ENCODE results near the gene IL12RB1. TPM values are rescaled to one million over a fixed set of nuclear protein-coding genes. Genes with fewer than 3 reads are reported as not detected.
A peak's percentile ranks its signal among the peaks of the same experiment; 100 is the strongest.

The IL12RB1 gene
- total and polyA plus RNA-seq, 8 donors = 0.33 to 5.4 (median 0.55) TPM

DNA sequence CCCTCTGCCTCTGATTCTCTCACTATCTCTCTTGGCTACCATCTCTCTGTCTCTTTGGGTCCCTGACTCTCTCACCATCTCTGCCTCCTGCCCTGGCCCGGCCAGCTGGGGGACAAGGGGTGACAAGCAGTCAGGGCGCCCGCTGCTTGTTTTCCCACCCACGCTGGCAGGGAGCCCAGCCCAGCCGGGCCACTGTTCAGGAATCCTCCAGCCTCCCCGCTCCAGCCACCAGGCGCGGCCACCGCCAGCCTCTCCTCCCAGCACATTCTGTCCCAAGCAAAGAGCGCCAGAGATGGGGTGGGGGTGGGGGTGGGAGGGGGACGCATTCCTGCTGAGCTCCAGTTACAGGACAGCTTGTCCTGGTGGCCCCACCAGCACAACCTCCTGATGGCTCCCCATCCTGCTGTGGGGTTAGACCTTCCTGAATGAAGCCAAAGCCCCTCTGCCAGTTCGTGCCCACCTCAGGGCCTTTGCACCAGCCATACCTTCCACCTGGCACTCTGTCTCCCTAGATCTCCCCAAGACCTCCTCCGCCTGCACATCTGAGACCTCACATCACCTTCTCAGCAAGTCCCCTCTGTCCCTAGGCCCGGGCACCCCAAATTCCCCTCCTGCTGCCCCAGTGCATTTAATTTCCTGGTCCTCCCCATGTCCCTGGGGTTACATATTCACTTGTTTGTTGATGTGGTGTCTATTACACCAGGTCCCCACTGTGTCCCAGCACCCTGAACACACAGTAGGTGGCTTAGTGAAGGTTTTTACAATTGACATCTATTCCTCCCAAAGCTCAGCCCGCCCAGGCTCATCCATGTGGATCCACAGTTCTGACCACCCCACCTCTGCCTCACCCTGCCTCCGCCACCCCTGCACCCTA lies 66.3 kb downstream of the IL12RB1 start:
- no peak overlapping the region for H3K4me3 ChIP-seq
- H3K27ac ChIP-seq = peak overlapping the region; percentile 84 to 88
- no peaks in the 10 kb centered on the region for H3K27me3 ChIP-seq
- DNase-seq = peak in 3 of 4 donors; percentile 72 to 90 (median 75)
- H3K9me3 ChIP-seq = no peaks in the 10 kb centered on the region
- intact Hi-C loops (cut with DNase I) = no loop called here
- H3K4me1 ChIP-seq = peaks cover 28 to 95% of the 10 kb centered on the region in 2 donors
- TF ChIP-seq, protein P1, sequence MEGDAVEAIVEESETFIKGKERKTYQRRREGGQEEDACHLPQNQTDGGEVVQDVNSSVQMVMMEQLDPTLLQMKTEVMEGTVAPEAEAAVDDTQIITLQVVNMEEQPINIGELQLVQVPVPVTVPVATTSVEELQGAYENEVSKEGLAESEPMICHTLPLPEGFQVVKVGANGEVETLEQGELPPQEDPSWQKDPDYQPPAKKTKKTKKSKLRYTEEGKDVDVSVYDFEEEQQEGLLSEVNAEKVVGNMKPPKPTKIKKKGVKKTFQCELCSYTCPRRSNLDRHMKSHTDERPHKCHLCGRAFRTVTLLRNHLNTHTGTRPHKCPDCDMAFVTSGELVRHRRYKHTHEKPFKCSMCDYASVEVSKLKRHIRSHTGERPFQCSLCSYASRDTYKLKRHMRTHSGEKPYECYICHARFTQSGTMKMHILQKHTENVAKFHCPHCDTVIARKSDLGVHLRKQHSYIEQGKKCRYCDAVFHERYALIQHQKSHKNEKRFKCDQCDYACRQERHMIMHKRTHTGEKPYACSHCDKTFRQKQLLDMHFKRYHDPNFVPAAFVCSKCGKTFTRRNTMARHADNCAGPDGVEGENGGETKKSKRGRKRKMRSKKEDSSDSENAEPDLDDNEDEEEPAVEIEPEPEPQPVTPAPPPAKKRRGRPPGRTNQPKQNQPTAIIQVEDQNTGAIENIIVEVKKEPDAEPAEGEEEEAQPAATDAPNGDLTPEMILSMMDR (IDR thresholded peaks at IDR 0.05) = peak in 1 of 2 donors; percentile 10
- peak; percentile 23 for ATAC-seq
- H3K36me3 ChIP-seq = peaks cover 0 to 4% of the 10 kb centered on the region in 2 donors

DNA sequence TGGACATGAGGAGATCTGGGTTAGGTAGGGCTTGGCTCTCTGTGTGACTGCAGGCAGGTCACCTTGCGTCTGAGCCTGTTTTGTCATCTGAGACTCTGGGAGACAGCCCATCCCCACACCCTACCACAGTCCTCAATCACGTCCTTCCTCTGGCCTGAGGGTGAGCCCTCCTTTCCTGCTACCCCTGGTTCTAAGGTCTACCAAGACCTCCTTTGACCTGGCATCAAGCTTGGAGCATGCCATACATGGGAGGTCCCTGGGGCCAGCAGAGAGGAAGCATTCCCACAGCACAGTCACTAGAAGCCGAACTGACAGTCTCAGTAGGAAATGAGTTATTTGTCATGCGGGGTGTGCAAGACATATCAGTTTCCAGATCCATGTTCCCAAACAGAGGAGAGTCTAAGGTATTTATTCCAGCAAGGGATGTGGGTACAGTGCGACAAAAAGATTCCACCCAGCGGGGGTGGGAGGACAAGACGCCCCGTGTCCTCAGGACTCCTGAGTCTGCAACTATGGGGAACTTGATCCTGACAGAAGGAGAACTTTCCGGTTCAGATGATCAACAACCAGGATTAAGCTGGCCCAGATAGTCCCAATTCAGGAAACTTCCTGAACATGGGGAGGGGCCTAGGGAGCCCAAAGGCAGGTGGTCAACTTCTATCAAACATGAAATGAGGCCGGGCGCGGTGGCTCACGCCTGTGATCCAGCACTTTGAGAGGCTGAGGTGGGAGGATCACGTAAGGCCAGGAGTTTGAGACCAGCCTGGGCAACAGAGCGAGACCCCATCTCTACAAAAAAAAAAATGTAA lies 69.3 kb downstream of the IL12RB1 start:
- DNase-seq = no peak
- Histone ChIP-seq H3K27me3 (no peaks in the 10 kb centered on the region), H3K36me3 (peaks cover 0 to 34% of the 10 kb centered on the region in 2 donors), H3K9me3 (no peaks in the 10 kb centered on the region), H3K4me3 (no peak overlapping the region), H3K4me1 (peaks cover 22 to 92% of the 10 kb centered on the region in 2 donors), H3K27ac (peak overlapping the region; percentile 72 to 75)
- TF ChIP-seq, protein P1 (IDR thresholded peaks at IDR 0.05) = no peak
- intact Hi-C loops (cut with DNase I) = no loop called here
- ATAC-seq = peak; percentile 4

DNA sequence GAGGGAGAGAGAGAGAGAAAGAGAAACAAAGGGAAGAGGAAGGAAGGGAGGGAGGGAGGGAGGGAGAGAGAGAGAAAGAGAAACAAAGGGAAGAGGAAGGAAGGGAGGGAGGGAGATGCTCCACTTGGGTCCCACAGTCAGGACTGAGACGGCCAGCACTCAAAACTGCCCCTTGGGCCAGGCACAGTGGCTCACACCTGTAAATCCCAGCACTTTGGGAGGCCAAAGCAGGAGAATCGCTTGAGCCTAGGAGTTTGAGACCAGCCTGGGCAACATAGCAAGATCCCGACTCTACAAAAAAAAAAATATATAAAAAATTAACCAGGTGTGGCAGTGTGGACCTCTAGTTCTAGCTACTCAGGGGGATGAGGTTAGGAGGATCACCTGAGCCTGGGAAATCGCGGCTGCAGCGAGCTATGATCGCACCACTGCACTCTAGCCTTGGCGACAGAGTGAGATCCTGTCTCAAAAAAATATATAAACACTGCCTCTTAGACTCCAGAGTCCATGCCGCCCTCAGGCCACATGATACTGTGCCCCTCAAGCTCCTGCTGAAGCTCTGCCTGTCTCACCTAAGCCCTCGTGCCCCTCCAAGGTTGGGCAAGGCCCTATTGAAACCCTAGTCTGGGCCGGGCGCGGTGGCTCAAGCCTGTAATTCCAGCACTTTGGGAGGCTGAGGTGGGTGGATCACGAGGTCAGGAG lies 70.4 kb downstream of the IL12RB1 start:
- Histone ChIP-seq H3K27ac (peak overlapping the region; percentile 72 to 75), H3K27me3 (no peaks in the 10 kb centered on the region), H3K36me3 (peaks cover 0 to 45% of the 10 kb centered on the region in 2 donors), H3K9me3 (no peaks in the 10 kb centered on the region), H3K4me3 (no peak overlapping the region), H3K4me1 (peaks cover 13 to 83% of the 10 kb centered on the region in 2 donors)
- DNase-seq = no peak
- TF ChIP-seq, protein P1 (IDR thresholded peaks at IDR 0.05) = no peak
- no peak for ATAC-seq
- intact Hi-C loops (cut with DNase I) = no loop called here

DNA sequence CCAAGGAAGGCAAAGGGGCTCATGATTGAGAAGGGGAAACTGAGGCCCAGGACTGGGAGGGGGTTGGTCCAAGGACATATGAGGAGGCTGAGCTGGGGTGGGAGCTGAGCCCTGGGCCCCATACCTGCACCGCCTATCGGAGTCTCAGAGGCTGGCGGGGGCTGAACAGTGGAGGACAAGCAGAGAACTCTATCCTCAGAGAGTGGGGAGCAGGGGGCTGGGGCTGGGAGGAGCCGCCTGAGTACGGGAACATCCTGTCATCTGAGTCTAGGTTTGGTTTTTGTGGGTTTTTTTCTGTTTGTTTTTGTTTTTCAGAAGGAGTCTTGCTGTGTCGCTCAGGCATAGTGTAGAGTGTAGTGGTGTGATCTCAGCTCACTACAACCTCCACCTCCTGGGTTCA lies 72.5 kb downstream of the IL12RB1 start:
- no peak for ATAC-seq
- Histone ChIP-seq H3K27me3 (no peaks in the 10 kb centered on the region), H3K27ac (peak overlapping the region in 1 of 2 donors; percentile 26), H3K36me3 (peaks cover 0 to 66% of the 10 kb centered on the region in 2 donors), H3K9me3 (no peaks in the 10 kb centered on the region), H3K4me3 (no peak overlapping the region), H3K4me1 (peaks cover 0 to 73% of the 10 kb centered on the region in 2 donors)
- TF ChIP-seq, protein P1 (IDR thresholded peaks at IDR 0.05) = no peak
- DNase-seq = no peak
- intact Hi-C loops (cut with DNase I) = no loop called here

Measured in left lung (tissue), 10 donors.